Fibroblast of lung (primary cell): Measurements from ENCODE around the gene EFCAB5. TPM values are rescaled to one million over a fixed set of nuclear protein-coding genes. Genes with fewer than 3 reads are reported as not detected.

ENCODE experiments used
- DNase-seq, 2 donors: peaks; one replicate each; pipeline versions ENCODE4 v3.0.0 to v3.0.0-alpha.2; 2010; ENCODE audit warnings: low read depth in 2 of 2
- H2AFZ ChIP-seq: 2 replicates; pipeline ENCODE4 v1.5.1; 2012; ENCODE audit warnings: low read length, control low read depth, inconsistent platforms
- H3K27ac ChIP-seq: 2 replicates; pipeline ENCODE4 v1.5.1; 2011; ENCODE audit warnings: low read length, control low read depth; ENCODE audit not compliant: insufficient read depth
- H3K27me3 ChIP-seq: 2 replicates; pipeline ENCODE4 v1.5.1; 2011; ENCODE audit warnings: mild to moderate bottlenecking, low read length; ENCODE audit not compliant: control insufficient read depth, insufficient read depth
- H3K36me3 ChIP-seq: 2 replicates; pipeline ENCODE4 v1.5.1; 2011; ENCODE audit warnings: low read length; ENCODE audit not compliant: control insufficient read depth, insufficient read depth
- H3K4me1 ChIP-seq: 2 replicates; pipeline ENCODE4 v1.5.1; 2011; ENCODE audit warnings: low read length; ENCODE audit not compliant: control insufficient read depth, insufficient read depth; ENCODE audit errors: extremely low read depth
- H3K4me2 ChIP-seq: 2 replicates; pipeline ENCODE4 v1.5.1; 2011; ENCODE audit warnings: low read length, control low read depth; ENCODE audit not compliant: insufficient read depth; ENCODE audit errors: extremely low read depth
- H3K4me3 ChIP-seq, 4 experiments: fragments of 200-600 bp in 1 of 4; sonication (generic) in 1 of 4; replicated peaks in 1 of 4; 2 replicates each; pipeline ENCODE4 v1.5.1; 2011 to 2016; ENCODE audit warnings: low read length in 4 of 4, low read depth in 3 of 4, mild to moderate bottlenecking in 3 of 4, control low read depth in 2 of 4, inconsistent platforms in 1 of 4, mixed read lengths in 1 of 4; ENCODE audit not compliant: insufficient read depth in 1 of 4; ENCODE audit errors: control extremely low read depth in 1 of 4
- H3K79me2 ChIP-seq: 2 replicates; pipeline ENCODE4 v1.5.1; 2012; ENCODE audit warnings: mild to moderate bottlenecking, low read length, inconsistent platforms; ENCODE audit not compliant: control insufficient read depth, insufficient read depth
- H3K9ac ChIP-seq: 2 replicates; pipeline ENCODE4 v1.5.1; 2011; ENCODE audit warnings: mild to moderate bottlenecking, low read length, control low read depth; ENCODE audit not compliant: insufficient read depth
- H3K9me3 ChIP-seq: 2 replicates; pipeline ENCODE4 v1.5.1; 2012; ENCODE audit warnings: low read depth, low read length; ENCODE audit not compliant: control insufficient read depth, insufficient read depth
- H4K20me1 ChIP-seq: 2 replicates; pipeline ENCODE4 v1.5.1; 2011; ENCODE audit warnings: low read length; ENCODE audit not compliant: control insufficient read depth, insufficient read depth; ENCODE audit errors: extremely low read depth
- EZH2 ChIP-seq: IDR thresholded peaks from 2 replicates; pipeline ENCODE4 v1.5.1; 2012; ENCODE audit warnings: low read length, control low read depth, mild to moderate bottlenecking; ENCODE audit errors: missing control alignments
- polyA plus RNA-seq, 2 donors: library from polyadenylated mRNA; depleted of rRNA in 1 of 2; stranded (reverse) in 1 of 2; unstranded in 1 of 2; fragments of >200 nt; gene quantifications; 2 replicates each; pipeline ENCODE4 v1.2.1, GENCODE V29; 2011 to 2012; ENCODE audit warnings: missing spikeins in 1 of 2
- total RNA-seq: library from RNA; depleted of rRNA; stranded (reverse); fragments of >200 nt; gene quantifications from 2 replicates; pipeline ENCODE4 v1.2.1, GENCODE V29; 2014
- TF ChIP-seq, protein P1 (sequence below), 2 donors: IDR thresholded peaks in 1 of 2; conservative IDR thresholded peaks in 1 of 2; 1 replicate in 1 of 2; 2 replicates in 1 of 2; pipeline ENCODE4 v1.5.1; 2011 to 2012; ENCODE audit warnings: low read length in 2 of 2, control low read depth in 1 of 2, inconsistent platforms in 1 of 2, low read depth in 1 of 2, mild to moderate bottlenecking in 1 of 2

Gene EFCAB5
- total and polyA plus RNA-seq, 2 donors (not counting 1 experiment from before 2014, with no cell fraction given) = 0.14 to 0.66 TPM

DNA sequence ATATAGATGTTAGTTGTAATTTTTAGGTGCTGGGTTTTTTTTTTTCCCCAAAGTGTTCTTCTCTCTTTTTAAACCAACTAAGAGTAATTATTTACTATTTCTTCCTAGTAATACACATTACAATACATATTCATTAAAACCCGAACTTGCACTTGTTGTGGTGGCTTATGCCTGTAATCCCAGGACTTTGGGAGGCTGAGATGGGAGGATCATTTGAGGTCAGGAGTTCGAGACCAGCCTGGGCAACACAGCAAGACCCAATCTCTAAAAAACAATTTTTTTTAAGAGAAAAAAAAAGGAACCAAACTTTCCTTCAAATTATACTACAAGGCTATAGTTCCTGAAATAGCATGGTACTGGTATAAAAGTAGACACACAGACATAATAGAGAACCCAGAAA is 3.8 kb downstream of the EFCAB5 start:
- DNase-seq = no peak
- H3K27ac ChIP-seq = no peak overlapping the region
- H2AFZ ChIP-seq = no peak overlapping the region
- no peaks in the 10 kb centered on the region for H3K9me3 ChIP-seq
- no peaks in the 10 kb centered on the region for H3K36me3 ChIP-seq
- H3K4me2 ChIP-seq = no peak overlapping the region
- TF ChIP-seq EZH2 = no peak
- TF ChIP-seq, protein P1, sequence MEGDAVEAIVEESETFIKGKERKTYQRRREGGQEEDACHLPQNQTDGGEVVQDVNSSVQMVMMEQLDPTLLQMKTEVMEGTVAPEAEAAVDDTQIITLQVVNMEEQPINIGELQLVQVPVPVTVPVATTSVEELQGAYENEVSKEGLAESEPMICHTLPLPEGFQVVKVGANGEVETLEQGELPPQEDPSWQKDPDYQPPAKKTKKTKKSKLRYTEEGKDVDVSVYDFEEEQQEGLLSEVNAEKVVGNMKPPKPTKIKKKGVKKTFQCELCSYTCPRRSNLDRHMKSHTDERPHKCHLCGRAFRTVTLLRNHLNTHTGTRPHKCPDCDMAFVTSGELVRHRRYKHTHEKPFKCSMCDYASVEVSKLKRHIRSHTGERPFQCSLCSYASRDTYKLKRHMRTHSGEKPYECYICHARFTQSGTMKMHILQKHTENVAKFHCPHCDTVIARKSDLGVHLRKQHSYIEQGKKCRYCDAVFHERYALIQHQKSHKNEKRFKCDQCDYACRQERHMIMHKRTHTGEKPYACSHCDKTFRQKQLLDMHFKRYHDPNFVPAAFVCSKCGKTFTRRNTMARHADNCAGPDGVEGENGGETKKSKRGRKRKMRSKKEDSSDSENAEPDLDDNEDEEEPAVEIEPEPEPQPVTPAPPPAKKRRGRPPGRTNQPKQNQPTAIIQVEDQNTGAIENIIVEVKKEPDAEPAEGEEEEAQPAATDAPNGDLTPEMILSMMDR (conservative IDR thresholded peaks at IDR 0.05 in 1 of 2, IDR thresholded peaks at IDR 0.05 in 1 of 2; ENCODE audit: low read depth in 1 of 2, low read length in 2 of 2) = no peak
- no peak overlapping the region for H3K4me3 ChIP-seq
- no peak overlapping the region for H3K9ac ChIP-seq
- no peaks in the 10 kb centered on the region for H4K20me1 ChIP-seq
- H3K4me1 ChIP-seq = no peaks in the 10 kb centered on the region
- H3K27me3 ChIP-seq = no peaks in the 10 kb centered on the region
- H3K79me2 ChIP-seq = no peaks in the 10 kb centered on the region

DNA sequence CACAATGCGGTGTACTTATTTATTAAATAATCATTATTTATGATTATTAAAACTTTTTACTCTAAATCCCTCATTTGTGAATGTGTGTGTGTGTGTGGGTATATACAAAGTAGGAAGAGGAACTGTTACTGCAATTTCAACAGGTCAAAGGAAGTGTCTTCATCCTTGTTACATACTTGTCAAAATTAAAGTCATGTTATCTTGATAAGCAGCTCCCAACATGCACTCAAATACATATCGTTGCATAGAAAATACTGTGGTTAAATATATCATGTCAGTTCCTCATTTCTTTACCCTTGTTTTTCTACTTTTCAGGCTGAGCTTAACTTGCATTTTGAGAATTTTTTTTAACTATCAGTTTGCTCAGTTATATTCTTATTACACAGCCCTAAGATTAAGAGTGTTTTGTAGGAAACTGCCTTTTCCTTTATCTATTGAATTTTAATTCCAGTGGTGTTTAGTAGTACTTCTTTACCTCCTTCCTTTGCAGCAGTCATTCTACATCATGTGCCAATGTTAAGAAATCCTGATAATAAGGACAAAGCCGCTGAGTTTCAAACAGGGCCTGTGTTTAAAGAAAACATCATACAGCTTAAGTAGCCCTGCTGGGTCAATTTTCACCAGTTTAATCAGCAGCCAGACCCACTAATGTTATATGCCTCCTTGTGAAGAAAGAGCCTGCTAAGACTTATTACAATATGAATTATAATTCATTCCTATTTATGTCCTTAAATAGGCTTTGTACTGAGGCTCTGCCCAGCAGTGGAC is 7.2 kb downstream of the EFCAB5 start:
- Histone ChIP-seq H3K27ac (no peak overlapping the region), H3K36me3 (no peaks in the 10 kb centered on the region), H4K20me1 (no peaks in the 10 kb centered on the region), H3K4me2 (no peak overlapping the region), H3K9me3 (no peaks in the 10 kb centered on the region), H3K27me3 (no peaks in the 10 kb centered on the region), H3K9ac (no peak overlapping the region), H2AFZ (no peak overlapping the region), H3K4me1 (no peaks in the 10 kb centered on the region), H3K4me3 (no peak overlapping the region), H3K79me2 (no peaks in the 10 kb centered on the region)
- TF ChIP-seq, protein P1 (conservative IDR thresholded peaks at IDR 0.05 in 1 of 2, IDR thresholded peaks at IDR 0.05 in 1 of 2; ENCODE audit: low read depth in 1 of 2, low read length in 2 of 2) = no peak
- TF ChIP-seq EZH2 = no peak
- no peak for DNase-seq

DNA sequence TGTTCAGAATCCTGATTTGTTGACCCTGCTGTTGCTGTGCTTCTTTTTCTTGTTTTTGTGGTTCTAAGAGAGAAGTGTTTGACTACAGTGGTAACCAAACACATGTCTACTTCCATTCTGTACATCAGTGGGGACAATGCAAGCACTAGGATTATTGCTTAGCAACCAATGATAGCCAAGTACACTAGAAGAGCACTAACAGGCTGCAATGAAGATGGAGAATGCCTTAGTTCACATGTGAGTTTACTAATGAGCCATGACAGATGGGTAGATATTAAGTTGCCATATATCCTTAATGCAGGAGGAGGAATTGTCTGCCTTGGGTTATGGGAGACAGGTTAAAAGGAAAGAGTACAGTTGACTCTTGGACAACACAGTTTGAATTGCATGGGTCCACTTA is 8.3 kb downstream of the EFCAB5 start:
- no peak overlapping the region for H3K4me3 ChIP-seq
- no peaks in the 10 kb centered on the region for H3K9me3 ChIP-seq
- H3K9ac ChIP-seq = no peak overlapping the region
- no peaks in the 10 kb centered on the region for H3K27me3 ChIP-seq
- H3K79me2 ChIP-seq = no peaks in the 10 kb centered on the region
- no peak overlapping the region for H3K4me2 ChIP-seq
- H3K27ac ChIP-seq = no peak overlapping the region
- no peak for TF ChIP-seq EZH2
- no peak overlapping the region for H2AFZ ChIP-seq
- no peaks in the 10 kb centered on the region for H4K20me1 ChIP-seq
- H3K4me1 ChIP-seq = no peaks in the 10 kb centered on the region
- no peak for DNase-seq
- no peaks in the 10 kb centered on the region for H3K36me3 ChIP-seq
